Measurements from ENCODE around the gene SLFN5.
"Not testable (repeated sequence)": the region's sequence is repeated elsewhere in the genome, so short reads cannot be mapped to it uniquely, and the experiment has no call there.

The SLFN5 gene

DNA sequence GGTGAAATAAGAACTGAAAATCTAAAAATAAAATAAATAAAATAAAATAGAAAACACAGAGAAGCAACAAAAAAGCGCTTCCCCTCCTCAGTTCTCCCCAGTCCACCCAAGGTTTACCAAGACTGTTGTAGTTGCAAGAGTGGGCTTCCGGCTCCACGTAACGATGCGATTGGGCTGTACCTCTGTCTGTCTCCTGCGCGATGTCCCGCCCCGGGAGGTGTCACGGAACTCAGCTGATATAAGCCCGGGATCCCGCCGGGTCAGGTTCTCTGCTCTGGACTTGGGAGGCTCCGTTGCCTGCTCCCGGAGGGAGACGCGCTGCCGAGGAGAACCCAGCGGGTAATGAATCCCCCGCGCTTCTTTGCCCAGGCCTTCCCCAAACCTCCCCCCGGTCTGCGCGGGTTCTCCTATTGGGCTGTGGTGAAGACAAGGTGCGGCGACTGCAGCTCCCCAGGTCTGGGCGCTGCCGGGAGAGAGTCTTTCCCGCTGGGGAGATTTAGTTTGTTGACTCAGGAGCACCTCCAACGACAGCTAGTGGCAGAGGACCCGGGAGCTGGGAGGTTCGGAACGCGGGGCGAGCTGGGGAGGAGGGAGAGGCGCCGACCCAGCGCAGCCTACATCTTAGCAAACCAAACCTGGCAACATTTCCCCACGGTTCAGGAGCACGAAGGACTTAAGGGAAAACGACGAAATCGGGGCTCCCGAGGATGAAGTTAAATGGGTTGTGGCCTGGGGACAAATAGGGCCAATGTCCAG is at the start of gene SLFN5:
SLFN5 (plus strand) TSS at position 268 of the 756 bp plus-strand sequence. CDS start 15,619 bp downstream, outside the sequence.
- DNase-seq, result peak; percentile 93

- DNase-seq, result not testable (repeated sequence)
Measured at GRCh38 chr17:35194001-35194400, 48.9 kb upstream of the SLFN5 start, which contains the start of gene SLC35G3. SLC35G3 (minus strand) TSS chr17:35194393; CDS start chr17:35194307, 86 bp downstream.

DNA sequence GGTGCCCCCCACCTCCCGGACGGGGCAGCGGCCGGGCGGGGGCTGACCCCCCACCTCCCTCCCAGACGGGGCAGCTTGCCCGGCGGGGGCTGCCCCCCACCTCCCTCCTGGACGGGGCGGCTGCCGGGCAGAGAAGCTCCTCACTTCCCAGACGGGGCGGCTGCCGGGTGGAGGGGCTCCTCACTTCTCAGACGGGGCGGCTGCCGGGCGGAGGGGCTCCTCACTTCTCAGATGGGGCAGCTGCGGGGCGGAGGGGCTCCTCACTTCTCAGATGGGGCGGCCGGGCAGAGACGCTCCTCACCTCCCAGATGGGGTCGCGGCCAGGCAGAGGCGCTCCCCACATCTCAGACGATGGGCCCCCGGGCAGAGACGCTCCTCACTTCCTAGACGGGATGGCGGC is 47.8 kb upstream of the SLFN5 start:
- not testable (repeated sequence) for DNase-seq

DNA sequence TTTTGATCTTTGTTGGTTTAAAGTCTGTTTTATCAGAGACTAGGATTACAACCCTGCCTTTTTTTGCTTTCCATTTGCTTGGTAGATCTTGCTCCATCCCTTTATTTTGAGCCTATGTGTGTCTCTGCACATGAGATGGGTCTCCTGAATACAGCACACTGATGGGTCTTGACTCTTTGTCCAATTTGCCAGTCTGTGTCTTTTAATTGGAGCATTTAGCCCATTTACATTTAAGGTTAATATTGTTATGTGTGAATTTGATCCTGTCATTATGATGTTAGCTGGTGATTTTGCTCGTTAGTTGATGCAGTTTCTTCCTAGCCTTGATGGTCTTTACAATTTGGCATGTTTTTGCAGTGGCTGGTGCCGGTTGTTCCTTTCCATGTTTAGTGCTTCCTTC is 40.3 kb upstream of the SLFN5 start:
- not testable (repeated sequence) for DNase-seq

- peak; percentile 32 for DNase-seq
Measured at GRCh38 chr17:35210741-35211140, 32.1 kb upstream of the SLFN5 start.

GRCh38 chr17:35212668-35213067 is 30.2 kb upstream of the SLFN5 start:
- DNase-seq, result no peak

DNA sequence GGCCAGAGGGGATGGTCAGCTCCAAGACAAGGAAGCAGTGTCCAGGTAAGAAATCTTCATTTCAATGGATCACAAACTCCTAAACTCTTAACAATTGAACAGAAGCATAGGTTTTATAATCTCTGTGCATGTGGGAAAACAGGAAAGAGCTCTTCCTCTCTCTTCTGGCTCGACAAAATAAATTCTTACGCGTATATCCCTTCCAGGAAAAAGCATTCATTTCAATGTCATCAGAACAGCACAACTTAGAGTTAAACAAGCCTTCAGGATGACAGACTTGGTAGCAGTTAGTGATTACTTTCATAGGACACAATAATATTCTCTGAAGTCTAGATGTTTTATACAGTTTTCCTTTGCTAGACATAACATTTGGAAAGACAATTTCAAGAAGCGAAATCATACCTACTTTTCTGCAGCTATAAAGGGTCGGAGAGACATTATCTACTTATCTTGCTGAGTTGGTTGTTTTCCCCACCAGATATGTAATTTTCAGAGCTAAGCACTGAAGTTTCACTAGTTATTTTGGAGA is 29.4 kb upstream of the SLFN5 start:
- no peak for DNase-seq

- peak; percentile 18 for DNase-seq
Measured at GRCh38 chr17:35214192-35214591, 28.7 kb upstream of the SLFN5 start.

- peak; percentile 25 for DNase-seq
Measured at GRCh38 chr17:35214631-35215273, 28.1 kb upstream of the SLFN5 start.

GRCh38 chr17:35217107-35217506 is 25.8 kb upstream of the SLFN5 start:
- no peak for DNase-seq

DNA sequence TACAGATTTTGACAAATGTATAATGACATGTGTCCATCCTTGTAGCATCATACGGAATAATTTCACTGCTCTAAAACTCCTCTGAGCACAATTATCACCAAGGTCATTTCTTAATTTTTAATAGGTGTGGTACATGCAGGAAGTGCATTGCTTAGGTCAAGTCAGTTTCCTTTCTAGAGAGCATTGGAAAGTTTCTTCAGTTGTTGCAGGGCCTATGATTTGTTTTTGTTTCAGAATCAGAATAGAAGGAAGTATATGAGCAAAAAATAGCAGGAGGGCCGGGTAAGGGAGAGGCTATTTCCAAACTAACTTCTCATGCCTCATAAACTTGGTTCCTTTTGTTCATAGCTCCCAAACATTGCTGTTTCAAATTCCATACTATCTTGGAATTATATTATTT is 24.0 kb upstream of the SLFN5 start:
- no peak for DNase-seq

DNA sequence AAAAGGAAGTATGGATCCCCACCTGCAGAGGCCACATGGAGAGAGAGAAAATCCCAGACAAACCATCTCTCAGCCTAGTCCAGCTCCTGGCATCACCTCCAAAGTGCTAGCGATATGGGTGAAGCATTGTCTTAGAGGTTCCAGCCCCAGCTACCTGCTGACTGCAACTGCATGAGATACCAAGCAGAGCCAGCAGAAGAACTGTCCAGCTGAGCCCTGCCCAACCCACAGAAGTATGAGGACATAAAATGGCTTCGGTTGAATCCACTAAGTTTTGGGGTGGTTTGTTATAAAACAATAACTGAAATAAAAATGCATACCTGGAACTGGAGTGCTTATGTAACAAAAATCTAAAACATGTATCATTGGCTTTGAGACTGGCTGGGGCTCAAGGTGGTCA is 20.4 kb upstream of the SLFN5 start:
- no peak for DNase-seq

DNA sequence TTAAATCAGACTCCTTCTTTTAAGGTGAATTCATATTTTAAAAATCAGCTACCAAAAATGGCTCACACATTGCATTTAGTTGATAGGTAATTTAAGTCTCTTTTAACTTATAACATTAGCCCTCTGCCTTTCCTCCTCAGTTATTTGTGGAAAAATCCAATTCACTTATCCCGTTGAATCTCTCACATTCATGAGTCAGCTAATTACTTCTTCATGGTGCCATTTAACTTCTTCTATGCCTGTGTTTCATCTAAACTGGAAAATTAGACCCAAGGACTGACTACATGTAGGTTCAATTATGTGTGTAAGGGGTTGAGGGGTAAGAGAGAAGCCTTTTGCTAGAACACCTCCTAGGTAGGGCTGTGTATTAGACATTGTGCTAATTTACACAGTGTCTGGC is 18.4 kb upstream of the SLFN5 start:
- DNase-seq, result no peak

DNA sequence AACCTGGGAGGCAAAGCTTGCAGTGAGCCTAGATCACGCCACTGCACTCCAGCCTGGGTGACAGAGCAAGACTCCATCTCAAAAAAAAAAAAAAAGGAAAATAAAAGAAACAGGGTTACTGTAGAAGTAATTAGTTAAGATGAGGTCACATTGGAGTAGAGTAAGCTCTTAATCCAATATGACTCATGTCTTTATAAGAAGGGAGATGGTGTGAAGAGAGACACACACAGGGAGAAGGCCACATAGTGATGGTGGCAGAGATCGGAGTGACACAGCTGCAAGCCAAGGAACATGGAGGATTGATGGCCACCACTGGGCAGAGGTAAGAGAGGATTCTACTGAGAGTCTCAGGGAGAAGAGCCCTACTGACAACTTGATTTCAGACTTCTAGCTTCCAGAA is 15.3 kb upstream of the SLFN5 start:
- DNase-seq, result no peak

DNA sequence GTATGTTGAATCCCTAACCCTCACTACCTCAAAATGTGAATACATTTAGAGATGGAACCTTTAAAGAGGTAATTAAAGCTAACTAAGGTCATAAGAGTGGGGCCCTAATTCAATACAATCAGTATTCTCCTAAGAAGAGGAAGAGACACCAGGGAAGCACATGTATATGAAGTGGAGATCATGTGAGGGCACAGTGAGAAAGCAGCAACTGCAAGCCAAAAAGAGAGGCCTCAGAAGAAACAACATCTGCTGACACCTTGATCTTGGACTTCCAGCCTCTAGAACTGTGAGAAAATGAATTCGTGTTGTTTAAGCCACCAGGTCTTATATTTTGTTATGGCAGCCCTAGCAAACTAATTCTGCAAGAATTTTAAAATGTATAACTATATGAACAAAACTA is 13.2 kb upstream of the SLFN5 start:
- no peak for DNase-seq

DNA sequence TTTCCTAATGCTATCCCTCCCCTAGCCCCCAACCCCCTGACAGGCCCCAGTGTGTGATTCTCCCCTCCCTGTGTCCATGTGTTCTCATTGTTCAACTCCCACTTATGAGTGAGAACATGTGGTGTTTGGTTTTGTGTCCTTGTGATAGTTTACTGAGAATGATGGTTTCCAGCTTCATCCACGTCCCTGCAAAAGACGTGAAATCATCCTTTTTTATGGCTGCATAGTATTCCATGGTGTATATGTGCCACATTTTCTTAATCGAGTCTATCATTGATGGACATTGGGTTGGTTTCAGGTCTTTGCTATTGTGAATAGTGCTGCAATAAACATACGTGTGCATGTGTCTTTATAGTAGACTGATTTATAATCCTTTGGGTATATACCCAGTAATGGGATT is 8.6 kb upstream of the SLFN5 start:
- not testable (repeated sequence) for DNase-seq

GRCh38 chr17:35235289-35235688 is 7.6 kb upstream of the SLFN5 start:
- no peak for DNase-seq

- DNase-seq, result no peak
Measured at GRCh38 chr17:35235917-35236316, 7.0 kb upstream of the SLFN5 start.

GRCh38 chr17:35236821-35237220 is 6.1 kb upstream of the SLFN5 start:
- no peak for DNase-seq

DNA sequence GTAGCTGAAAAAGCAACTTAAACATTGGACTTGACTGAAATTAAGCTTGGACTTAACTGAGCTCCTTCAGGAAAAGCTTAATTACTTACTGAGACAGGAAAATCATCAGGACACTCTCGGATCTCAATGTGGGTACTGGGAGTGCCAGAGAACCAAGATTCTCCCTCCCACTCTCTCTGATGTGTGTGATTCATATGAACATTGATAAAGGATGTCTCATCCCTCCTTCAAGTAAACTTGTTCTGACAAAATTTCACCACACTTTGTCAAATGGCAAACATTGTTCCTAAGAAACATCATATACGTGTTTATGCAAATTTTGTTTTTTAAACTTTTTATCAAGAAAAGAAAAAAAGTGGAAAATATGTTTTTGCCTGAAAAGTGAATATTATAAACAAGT is 4.1 kb upstream of the SLFN5 start:
- no peak for DNase-seq

DNA sequence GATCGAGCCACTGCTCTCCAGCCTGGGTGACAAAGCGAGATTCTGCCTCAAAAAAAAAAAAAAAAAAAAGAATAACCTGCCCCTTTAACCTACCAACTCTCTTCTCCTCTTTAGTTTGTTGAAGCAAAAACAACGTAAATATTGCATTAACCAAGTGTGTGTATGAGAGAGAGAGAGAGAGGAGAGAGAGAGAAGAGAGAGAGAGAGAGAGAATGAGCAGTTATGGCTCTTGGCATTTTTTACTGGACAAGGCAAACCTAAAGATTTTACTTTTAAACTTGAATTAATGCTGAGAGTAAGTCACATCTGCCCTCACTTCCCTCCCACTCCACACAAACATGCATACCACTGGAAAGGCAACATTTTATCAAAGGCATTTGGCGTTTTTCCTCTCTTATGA is 3.0 kb upstream of the SLFN5 start:
- DNase-seq, result no peak

DNA sequence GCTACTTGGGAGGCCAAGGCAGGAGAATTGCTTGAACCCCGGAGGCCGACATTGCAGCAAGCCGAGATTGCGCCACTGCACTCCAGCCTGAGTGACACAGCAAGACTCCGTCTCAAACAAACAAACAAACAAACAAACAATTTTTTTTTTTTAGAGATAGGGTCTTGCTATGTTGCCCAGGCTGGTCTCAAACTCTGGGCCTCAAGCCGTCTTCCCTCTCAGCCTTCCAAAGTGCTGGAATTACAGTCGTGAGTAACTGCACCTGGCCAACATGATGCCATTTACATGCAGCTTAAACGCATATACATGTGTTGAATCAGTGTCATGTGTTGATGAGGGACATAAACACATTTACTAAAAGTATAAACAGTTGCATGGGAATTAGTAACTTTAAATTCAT is 2.0 kb upstream of the SLFN5 start:
- DNase-seq, result no peak

GRCh38 chr17:35241520-35241919 is 1.4 kb upstream of the SLFN5 start:
- DNase-seq, result peak; percentile 59

- peak; percentile 81 for DNase-seq
Measured at GRCh38 chr17:35242158-35242804, 591 bp upstream of the SLFN5 start.

Measured in activated CD4-positive, alpha-beta T cell treated with anti-CD3 and anti-CD28 coated beads, Interleukin-2, amount 50 U/mL, for 1 hour (primary cell).